SH-SY5Y (cell line): ENCODE data around the gene HNRNPH2.

ENCODE experiments used
- GATA2 ChIP-seq: IDR thresholded peaks from 2 replicates; pipeline ENCODE4 v1.6.1; 2011; ENCODE audit warnings: mild to moderate bottlenecking, low read depth, low read length
- GATA3 ChIP-seq: IDR thresholded peaks from 2 replicates; pipeline ENCODE4 v1.6.1; 2011; ENCODE audit warnings: low read depth, mild to moderate bottlenecking, low read length, moderate library complexity

GRCh38 chrX:101462892-101463291 lies 54.9 kb downstream of the HNRNPH2 start:
- TF ChIP-seq GATA3 (no peak), GATA2 (no peak)
